GM12878 (cell line): Measurements from ENCODE around the gene TXN2.
A peak's percentile ranks its signal among the peaks of the same experiment; 100 is the strongest.

Experiments
- CBX5 ChIP-seq: sonication (generic); IDR thresholded peaks from 2 replicates; pipeline ENCODE4 v1.6.1; 2016; ENCODE audit warnings: low read depth, moderate library complexity, mild to moderate bottlenecking, inconsistent platforms
- CREB1 ChIP-seq: IDR thresholded peaks from 2 replicates; pipeline ENCODE4 v1.6.1; 2012; ENCODE audit warnings: low read depth, mild to moderate bottlenecking, inconsistent platforms
- GABPA ChIP-seq: IDR thresholded peaks from 2 replicates; pipeline ENCODE4 v1.6.1; 2014; ENCODE audit warnings: antibody characterized with exemption, low read depth, mild to moderate bottlenecking, inconsistent platforms
- HDAC2 ChIP-seq: fragments of 200-600 bp; sonication (generic); IDR thresholded peaks from 2 replicates; pipeline ENCODE4 v1.6.1; 2017
- JUND ChIP-seq: IDR thresholded peaks from 2 replicates; pipeline ENCODE4 v1.6.1; 2012; ENCODE audit warnings: low read depth, mild to moderate bottlenecking, low read length, improper control_type of control experiment, moderate library complexity
- POLR2A ChIP-seq: IDR thresholded peaks from 2 replicates; pipeline ENCODE4 v1.6.1; 2011; ENCODE audit warnings: low read depth, mild to moderate bottlenecking, low read length
- POLR2AphosphoS5 ChIP-seq: IDR thresholded peaks from 2 replicates; pipeline ENCODE4 v1.6.1; 2011; ENCODE audit warnings: mild to moderate bottlenecking, low read length, inconsistent platforms
- TARDBP ChIP-seq: IDR thresholded peaks from 2 replicates; pipeline ENCODE4 v1.6.1; 2016; ENCODE audit warnings: borderline replicate concordance
- ZNF207 ChIP-seq: fragments of 450-650 bp; IDR thresholded peaks from 2 replicates; pipeline ENCODE4 v1.6.1; 2014; ENCODE audit warnings: antibody characterized with exemption, mild to moderate bottlenecking, borderline replicate concordance
- TF ChIP-seq, protein P1 (sequence below): fragments of 450-650 bp; IDR thresholded peaks from 2 replicates; pipeline ENCODE4 v1.6.1; 2017; ENCODE audit warnings: mild to moderate bottlenecking, moderate library complexity

DNA sequence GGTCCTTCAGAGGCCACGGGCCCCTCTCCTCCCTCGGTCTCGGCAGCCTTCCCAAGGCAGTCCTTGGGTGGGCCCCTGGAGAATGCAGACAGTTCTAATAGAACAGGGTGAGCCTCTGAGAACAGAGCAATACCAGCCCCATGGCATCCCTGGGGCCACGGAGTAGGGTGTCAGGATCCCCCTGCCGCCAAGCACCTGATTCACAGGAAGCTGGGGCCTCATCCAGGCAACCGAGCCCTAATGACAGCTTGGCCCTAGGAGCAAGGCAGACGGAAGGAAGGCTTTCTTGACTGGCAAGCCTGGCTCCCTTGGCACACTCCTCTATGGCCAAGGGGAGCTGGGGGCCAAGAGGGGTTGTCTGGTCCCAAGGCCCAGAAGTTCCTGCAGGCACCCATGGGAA is 15.2 kb downstream of the TXN2 start:
- TF ChIP-seq CREB1: no peak
- TF ChIP-seq GABPA: no peak
- 0 out of 2 replicates have a peak, but pooled peaks have one; percentile 12 for TF ChIP-seq POLR2A
- no peak for TF ChIP-seq CBX5
- TF ChIP-seq ZNF207: no peak
- no peak for TF ChIP-seq HDAC2
- TF ChIP-seq TARDBP: no peak
- no peak for TF ChIP-seq JUND
- TF ChIP-seq, protein P1, sequence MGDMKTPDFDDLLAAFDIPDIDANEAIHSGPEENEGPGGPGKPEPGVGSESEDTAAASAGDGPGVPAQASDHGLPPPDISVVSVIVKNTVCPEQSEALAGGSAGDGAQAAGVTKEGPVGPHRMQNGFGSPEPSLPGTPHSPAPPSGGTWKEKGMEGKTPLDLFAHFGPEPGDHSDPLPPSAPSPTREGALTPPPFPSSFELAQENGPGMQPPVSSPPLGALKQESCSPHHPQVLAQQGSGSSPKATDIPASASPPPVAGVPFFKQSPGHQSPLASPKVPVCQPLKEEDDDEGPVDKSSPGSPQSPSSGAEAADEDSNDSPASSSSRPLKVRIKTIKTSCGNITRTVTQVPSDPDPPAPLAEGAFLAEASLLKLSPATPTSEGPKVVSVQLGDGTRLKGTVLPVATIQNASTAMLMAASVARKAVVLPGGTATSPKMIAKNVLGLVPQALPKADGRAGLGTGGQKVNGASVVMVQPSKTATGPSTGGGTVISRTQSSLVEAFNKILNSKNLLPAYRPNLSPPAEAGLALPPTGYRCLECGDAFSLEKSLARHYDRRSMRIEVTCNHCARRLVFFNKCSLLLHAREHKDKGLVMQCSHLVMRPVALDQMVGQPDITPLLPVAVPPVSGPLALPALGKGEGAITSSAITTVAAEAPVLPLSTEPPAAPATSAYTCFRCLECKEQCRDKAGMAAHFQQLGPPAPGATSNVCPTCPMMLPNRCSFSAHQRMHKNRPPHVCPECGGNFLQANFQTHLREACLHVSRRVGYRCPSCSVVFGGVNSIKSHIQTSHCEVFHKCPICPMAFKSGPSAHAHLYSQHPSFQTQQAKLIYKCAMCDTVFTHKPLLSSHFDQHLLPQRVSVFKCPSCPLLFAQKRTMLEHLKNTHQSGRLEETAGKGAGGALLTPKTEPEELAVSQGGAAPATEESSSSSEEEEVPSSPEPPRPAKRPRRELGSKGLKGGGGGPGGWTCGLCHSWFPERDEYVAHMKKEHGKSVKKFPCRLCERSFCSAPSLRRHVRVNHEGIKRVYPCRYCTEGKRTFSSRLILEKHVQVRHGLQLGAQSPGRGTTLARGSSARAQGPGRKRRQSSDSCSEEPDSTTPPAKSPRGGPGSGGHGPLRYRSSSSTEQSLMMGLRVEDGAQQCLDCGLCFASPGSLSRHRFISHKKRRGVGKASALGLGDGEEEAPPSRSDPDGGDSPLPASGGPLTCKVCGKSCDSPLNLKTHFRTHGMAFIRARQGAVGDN: no peak
- no peak for TF ChIP-seq POLR2AphosphoS5
